ENCODE data around the gene COMMD7.
"Not testable (repeated sequence)": the region's sequence is repeated elsewhere in the genome, so short reads cannot be mapped to it uniquely, and the experiment has no call there.

COMMD7 gene

GRCh38 chr20:32752458-32753250 lies 9.4 kb upstream of the COMMD7 start:
- no peaks in the 10 kb centered on the region for H3K9me3 Mint-ChIP-seq (ENCODE audit: low read depth)
- no peak overlapping the region for H3K27ac Mint-ChIP-seq
- H3K36me3 Mint-ChIP-seq, result no peaks in the 10 kb centered on the region
- no peaks in the 10 kb centered on the region for H3K27me3 Mint-ChIP-seq
- H3K4me3 Mint-ChIP-seq, result no peak overlapping the region
- no peaks in the 10 kb centered on the region for H3K4me1 Mint-ChIP-seq (ENCODE audit: low read depth)

GRCh38 chr20:32751702-32752457 lies 8.6 kb upstream of the COMMD7 start:
- Mint-ChIP-seq H3K4me3 (no peak overlapping the region), H3K36me3 (no peaks in the 10 kb centered on the region), H3K27me3 (no peaks in the 10 kb centered on the region), H3K27ac (no peak overlapping the region), H3K4me1 (ENCODE audit: low read depth) (no peaks in the 10 kb centered on the region), H3K9me3 (ENCODE audit: low read depth) (no peaks in the 10 kb centered on the region)

GRCh38 chr20:32751293-32751692 lies 8.0 kb upstream of the COMMD7 start:
- no peak overlapping the region for H3K4me3 Mint-ChIP-seq
- no peak overlapping the region for H3K27ac Mint-ChIP-seq
- H3K9me3 Mint-ChIP-seq (ENCODE audit: low read depth), result no peaks in the 10 kb centered on the region
- H3K4me1 Mint-ChIP-seq (ENCODE audit: low read depth), result no peaks in the 10 kb centered on the region
- no peaks in the 10 kb centered on the region for H3K27me3 Mint-ChIP-seq
- H3K36me3 Mint-ChIP-seq, result no peaks in the 10 kb centered on the region

GRCh38 chr20:32749914-32750637 lies 6.8 kb upstream of the COMMD7 start:
- no peak overlapping the region for H3K27ac Mint-ChIP-seq
- no peaks in the 10 kb centered on the region for H3K9me3 Mint-ChIP-seq (ENCODE audit: low read depth)
- H3K36me3 Mint-ChIP-seq, result no peaks in the 10 kb centered on the region
- H3K27me3 Mint-ChIP-seq, result no peaks in the 10 kb centered on the region
- no peaks in the 10 kb centered on the region for H3K4me1 Mint-ChIP-seq (ENCODE audit: low read depth)
- H3K4me3 Mint-ChIP-seq, result no peak overlapping the region

GRCh38 chr20:32742322-32743236 lies 688 bp downstream of the COMMD7 start:
- Mint-ChIP-seq H3K27me3 (no peaks in the 10 kb centered on the region), H3K4me3 (peak overlapping the region; percentile 90), H3K27ac (peak overlapping the region; percentile 91), H3K4me1 (ENCODE audit: low read depth) (peaks cover 45% of the 10 kb centered on the region), H3K9me3 (ENCODE audit: low read depth) (no peaks in the 10 kb centered on the region), H3K36me3 (peaks cover 2% of the 10 kb centered on the region)

- H3K36me3 Mint-ChIP-seq, result peaks cover 2% of the 10 kb centered on the region
- no peaks in the 10 kb centered on the region for H3K27me3 Mint-ChIP-seq
- H3K27ac Mint-ChIP-seq, result no peak overlapping the region
- H3K4me1 Mint-ChIP-seq (ENCODE audit: low read depth), result peaks cover 53% of the 10 kb centered on the region
- no peaks in the 10 kb centered on the region for H3K9me3 Mint-ChIP-seq (ENCODE audit: low read depth)
- H3K4me3 Mint-ChIP-seq, result no peak overlapping the region
Measured at GRCh38 chr20:32741151-32741550, 2.1 kb downstream of the COMMD7 start.

GRCh38 chr20:32737371-32738223 lies 5.7 kb downstream of the COMMD7 start:
- peak overlapping the region; percentile 82 for H3K27ac Mint-ChIP-seq
- H3K4me1 Mint-ChIP-seq (ENCODE audit: low read depth), result peaks cover 49% of the 10 kb centered on the region
- no peaks in the 10 kb centered on the region for H3K9me3 Mint-ChIP-seq (ENCODE audit: low read depth)
- no peaks in the 10 kb centered on the region for H3K27me3 Mint-ChIP-seq
- H3K4me3 Mint-ChIP-seq, result peak overlapping the region; percentile 59
- peaks cover 4% of the 10 kb centered on the region for H3K36me3 Mint-ChIP-seq

GRCh38 chr20:32731882-32732266 lies 11.4 kb downstream of the COMMD7 start:
- peaks cover 28% of the 10 kb centered on the region for H3K4me1 Mint-ChIP-seq (ENCODE audit: low read depth)
- H3K36me3 Mint-ChIP-seq, result peaks cover 4% of the 10 kb centered on the region
- no peak overlapping the region for H3K27ac Mint-ChIP-seq
- H3K27me3 Mint-ChIP-seq, result no peaks in the 10 kb centered on the region
- no peak overlapping the region for H3K4me3 Mint-ChIP-seq
- H3K9me3 Mint-ChIP-seq (ENCODE audit: low read depth), result no peaks in the 10 kb centered on the region

- H3K4me1 Mint-ChIP-seq (ENCODE audit: low read depth), result peaks cover 19% of the 10 kb centered on the region
- H3K27me3 Mint-ChIP-seq; H3K27ac Mint-ChIP-seq; H3K36me3 Mint-ChIP-seq; H3K4me3 Mint-ChIP-seq; H3K9me3 Mint-ChIP-seq (ENCODE audit: low read depth): not testable (repeated sequence)
Measured at GRCh38 chr20:32729334-32729733, 13.9 kb downstream of the COMMD7 start.

GRCh38 chr20:32728435-32728834 lies 14.8 kb downstream of the COMMD7 start:
- H3K27me3 Mint-ChIP-seq; H3K36me3 Mint-ChIP-seq; H3K4me3 Mint-ChIP-seq; H3K27ac Mint-ChIP-seq; H3K9me3 Mint-ChIP-seq (ENCODE audit: low read depth): not testable (repeated sequence)
- H3K4me1 Mint-ChIP-seq (ENCODE audit: low read depth), result peaks cover 19% of the 10 kb centered on the region

GRCh38 chr20:32727683-32728082 lies 15.6 kb downstream of the COMMD7 start:
- Mint-ChIP-seq H3K36me3 (peaks cover 6% of the 10 kb centered on the region), H3K4me1 (ENCODE audit: low read depth) (peaks cover 19% of the 10 kb centered on the region), H3K4me3 (no peak overlapping the region), H3K9me3 (ENCODE audit: low read depth) (no peaks in the 10 kb centered on the region), H3K27ac (no peak overlapping the region), H3K27me3 (no peaks in the 10 kb centered on the region)

- Mint-ChIP-seq H3K4me1 (ENCODE audit: low read depth) (peaks cover 3% of the 10 kb centered on the region), H3K27ac (no peak overlapping the region), H3K27me3 (no peaks in the 10 kb centered on the region), H3K9me3 (ENCODE audit: low read depth) (no peaks in the 10 kb centered on the region), H3K4me3 (no peak overlapping the region), H3K36me3 (peaks cover 4% of the 10 kb centered on the region)
Measured at GRCh38 chr20:32718749-32719348, 24.4 kb downstream of the COMMD7 start.

- H3K36me3 Mint-ChIP-seq, result no peaks in the 10 kb centered on the region
Measured at GRCh38 chr20:32711346-32711745, 31.9 kb downstream of the COMMD7 start.

More at GRCh38 chr20:32711346-32711745, 31.9 kb downstream of the COMMD7 start:
- Mint-ChIP-seq H3K9me3 (ENCODE audit: low read depth) (no peaks in the 10 kb centered on the region), H3K27ac (no peak overlapping the region), H3K4me3 (no peak overlapping the region), H3K4me1 (ENCODE audit: low read depth) (peaks cover 9% of the 10 kb centered on the region), H3K27me3 (no peaks in the 10 kb centered on the region)
